ENCODE data around the gene SLC22A4.

SLC22A4 gene

GRCh38 chr5:132266031-132266835 lies 28.0 kb upstream of the SLC22A4 start:
- no peak overlapping the region for H3K4me3 Mint-ChIP-seq
- no peaks in the 10 kb centered on the region for H3K9me3 Mint-ChIP-seq
- ATAC-seq (replicated peaks; ENCODE audit: extremely low read depth, poor library complexity, severe bottlenecking): no peak
- DNase-seq (ENCODE audit: low spot score in 2 of 2): no peak
- no peaks in the 10 kb centered on the region for H3K27me3 Mint-ChIP-seq
- no peak overlapping the region for H3K27ac Mint-ChIP-seq (ENCODE audit: low read depth)
- H3K4me1 Mint-ChIP-seq: peaks cover 7% of the 10 kb centered on the region
- no peaks in the 10 kb centered on the region for H3K36me3 Mint-ChIP-seq (ENCODE audit: insufficient read depth)

GRCh38 chr5:132266836-132267160 lies 27.4 kb upstream of the SLC22A4 start:
- DNase-seq (ENCODE audit: low spot score in 2 of 2) (no peak), ATAC-seq (replicated peaks; ENCODE audit: extremely low read depth, poor library complexity, severe bottlenecking) (no peak)
- Mint-ChIP-seq H3K27ac (ENCODE audit: low read depth) (no peak overlapping the region), H3K27me3 (no peaks in the 10 kb centered on the region), H3K9me3 (no peaks in the 10 kb centered on the region), H3K4me3 (no peak overlapping the region), H3K36me3 (ENCODE audit: insufficient read depth) (no peaks in the 10 kb centered on the region), H3K4me1 (peaks cover 9% of the 10 kb centered on the region)

GRCh38 chr5:132267166-132267739 lies 26.9 kb upstream of the SLC22A4 start:
- ATAC-seq (replicated peaks; ENCODE audit: extremely low read depth, poor library complexity, severe bottlenecking) (no peak), DNase-seq (ENCODE audit: low spot score in 2 of 2) (no peak)
- no peaks in the 10 kb centered on the region for H3K36me3 Mint-ChIP-seq (ENCODE audit: insufficient read depth)
- no peak overlapping the region for H3K4me3 Mint-ChIP-seq
- H3K4me1 Mint-ChIP-seq: peaks cover 11% of the 10 kb centered on the region
- H3K9me3 Mint-ChIP-seq: no peaks in the 10 kb centered on the region
- H3K27ac Mint-ChIP-seq (ENCODE audit: low read depth): peak overlapping the region; percentile 71
- peaks cover 4% of the 10 kb centered on the region for H3K27me3 Mint-ChIP-seq

- Mint-ChIP-seq H3K9me3 (no peaks in the 10 kb centered on the region), H3K4me3 (no peak overlapping the region), H3K36me3 (ENCODE audit: insufficient read depth) (no peaks in the 10 kb centered on the region), H3K4me1 (peaks cover 20% of the 10 kb centered on the region), H3K27ac (ENCODE audit: low read depth) (peak overlapping the region; percentile 71), H3K27me3 (peaks cover 13% of the 10 kb centered on the region)
- ATAC-seq (replicated peaks; ENCODE audit: extremely low read depth, poor library complexity, severe bottlenecking): no peak
- no peak for DNase-seq (ENCODE audit: low spot score in 2 of 2)
Observed at GRCh38 chr5:132267931-132268768, 26.0 kb upstream of the SLC22A4 start.

GRCh38 chr5:132268769-132269551 lies 25.2 kb upstream of the SLC22A4 start:
- Mint-ChIP-seq H3K36me3 (ENCODE audit: insufficient read depth) (no peaks in the 10 kb centered on the region), H3K27me3 (peaks cover 21% of the 10 kb centered on the region), H3K4me3 (no peak overlapping the region), H3K4me1 (peaks cover 25% of the 10 kb centered on the region), H3K9me3 (no peaks in the 10 kb centered on the region), H3K27ac (ENCODE audit: low read depth) (no peak overlapping the region)
- DNase-seq (ENCODE audit: low spot score in 2 of 2) (no peak), ATAC-seq (replicated peaks; ENCODE audit: extremely low read depth, poor library complexity, severe bottlenecking) (no peak)

- H3K4me1 Mint-ChIP-seq: peaks cover 25% of the 10 kb centered on the region
- DNase-seq (ENCODE audit: low spot score in 2 of 2) (no peak), ATAC-seq (replicated peaks; ENCODE audit: extremely low read depth, poor library complexity, severe bottlenecking) (no peak)
- H3K27me3 Mint-ChIP-seq: peaks cover 29% of the 10 kb centered on the region
- no peak overlapping the region for H3K4me3 Mint-ChIP-seq
- H3K27ac Mint-ChIP-seq (ENCODE audit: low read depth): no peak overlapping the region
- no peaks in the 10 kb centered on the region for H3K36me3 Mint-ChIP-seq (ENCODE audit: insufficient read depth)
- no peaks in the 10 kb centered on the region for H3K9me3 Mint-ChIP-seq
Observed at GRCh38 chr5:132269635-132270334, 24.4 kb upstream of the SLC22A4 start.

GRCh38 chr5:132270335-132270665 lies 23.9 kb upstream of the SLC22A4 start:
- no peak for DNase-seq (ENCODE audit: low spot score in 2 of 2)
- H3K36me3 Mint-ChIP-seq (ENCODE audit: insufficient read depth): no peaks in the 10 kb centered on the region
- H3K4me3 Mint-ChIP-seq: no peak overlapping the region
- H3K4me1 Mint-ChIP-seq: peaks cover 25% of the 10 kb centered on the region
- H3K27ac Mint-ChIP-seq (ENCODE audit: low read depth): no peak overlapping the region
- ATAC-seq (replicated peaks; ENCODE audit: extremely low read depth, poor library complexity, severe bottlenecking): no peak
- peaks cover 34% of the 10 kb centered on the region for H3K27me3 Mint-ChIP-seq
- no peaks in the 10 kb centered on the region for H3K9me3 Mint-ChIP-seq

GRCh38 chr5:132270706-132271105 lies 23.5 kb upstream of the SLC22A4 start:
- Mint-ChIP-seq H3K27me3 (peaks cover 38% of the 10 kb centered on the region), H3K4me1 (peaks cover 25% of the 10 kb centered on the region), H3K9me3 (no peaks in the 10 kb centered on the region), H3K4me3 (no peak overlapping the region), H3K27ac (ENCODE audit: low read depth) (no peak overlapping the region), H3K36me3 (ENCODE audit: insufficient read depth) (no peaks in the 10 kb centered on the region)
- DNase-seq (ENCODE audit: low spot score in 2 of 2) (no peak), ATAC-seq (replicated peaks; ENCODE audit: extremely low read depth, poor library complexity, severe bottlenecking) (no peak)

GRCh38 chr5:132271251-132272246 lies 22.6 kb upstream of the SLC22A4 start:
- DNase-seq (ENCODE audit: low spot score in 2 of 2): no peak
- ATAC-seq (replicated peaks; ENCODE audit: extremely low read depth, poor library complexity, severe bottlenecking): no peak
- Mint-ChIP-seq H3K9me3 (no peaks in the 10 kb centered on the region), H3K36me3 (ENCODE audit: insufficient read depth) (no peaks in the 10 kb centered on the region), H3K4me1 (peaks cover 25% of the 10 kb centered on the region), H3K4me3 (peak overlapping the region; percentile 32), H3K27ac (ENCODE audit: low read depth) (no peak overlapping the region), H3K27me3 (peaks cover 40% of the 10 kb centered on the region)

- Mint-ChIP-seq H3K4me3 (peak overlapping the region; percentile 32), H3K27ac (ENCODE audit: low read depth) (no peak overlapping the region)
- ATAC-seq (replicated peaks; ENCODE audit: extremely low read depth, poor library complexity, severe bottlenecking): no peak
Observed at GRCh38 chr5:132272311-132273210, 21.6 kb upstream of the SLC22A4 start.

More at GRCh38 chr5:132272311-132273210, 21.6 kb upstream of the SLC22A4 start:
- Mint-ChIP-seq H3K9me3 (no peaks in the 10 kb centered on the region), H3K4me1 (peaks cover 25% of the 10 kb centered on the region), H3K27me3 (peaks cover 40% of the 10 kb centered on the region), H3K36me3 (ENCODE audit: insufficient read depth) (no peaks in the 10 kb centered on the region)
- peak; percentile 30 to 45 for DNase-seq (ENCODE audit: low spot score in 2 of 2)

Measured in central memory CD8-positive, alpha-beta T cell (primary cell).